IMR-90 (cell line): ENCODE results near the gene C19orf47. TPM values are rescaled to one million over a fixed set of nuclear protein-coding genes. Genes with fewer than 3 reads are reported as not detected.

Experiments
- ATAC-seq: fragments of 200-7000 bp; cut with Tn5 transposase; 2 replicates; pipeline ENCODE4 v1.9.1; 2020; ENCODE audit warnings: low read depth, mild to moderate bottlenecking, moderate library complexity
- BruUV-seq: library from RNA; stranded (reverse); fragments of 400-500 nt; replicated peaks from 2 replicates; lab custom pipeline; 2021; lab: Mats Ljungman, UMichigan
- CTCF ChIA-PET: fragments of 300-600 bp; formaldehyde crosslinking; extraction: SDS; loops from one replicate; lab custom pipeline; 2021; ENCODE audit warnings: antibody characterized with exemption; lab: Yijun Ruan, JAX
- POLR2A ChIA-PET: fragments of 300-600 bp; sonication (Branson Sonifier 250); formaldehyde crosslinking; loops from one replicate; lab custom pipeline; 2022; ENCODE audit warnings: antibody characterized with exemption; ENCODE audit not compliant: unreplicated experiment; lab: Charles Lee
- DNase-seq: peaks from one replicate; pipeline ENCODE4 v3.0.0; 2013
- H2AFZ ChIP-seq: replicated peaks from 2 replicates; pipeline ENCODE3; 2013; ENCODE audit warnings: low read length, mild to moderate bottlenecking; ENCODE audit not compliant: poor library complexity
- H2AK5ac ChIP-seq: 2 replicates; pipeline ENCODE4 v1.6.1; 2013; ENCODE audit warnings: low read depth, low read length, inconsistent platforms
- H2AK9ac ChIP-seq: replicated peaks from 2 replicates; pipeline ENCODE3; 2013; ENCODE audit warnings: mild to moderate bottlenecking, low read depth, low read length, moderate library complexity; ENCODE audit not compliant: poor library complexity
- H2BK120ac ChIP-seq: 2 replicates; pipeline ENCODE4 v1.6.1; 2013; ENCODE audit warnings: low read depth, low read length, inconsistent platforms
- H2BK15ac ChIP-seq: 3 replicates; pipeline ENCODE4 v1.6.1; 2013; ENCODE audit warnings: low read depth, low read length, inconsistent platforms
- H2BK20ac ChIP-seq: 2 replicates; pipeline ENCODE4 v1.6.1; 2013; ENCODE audit warnings: low read depth, mild to moderate bottlenecking, inconsistent platforms, low read length, moderate library complexity
- H2BK5ac ChIP-seq: 2 replicates; pipeline ENCODE4 v1.6.1; 2013; ENCODE audit warnings: mild to moderate bottlenecking, low read depth, low read length, inconsistent platforms; ENCODE audit not compliant: poor library complexity, severe bottlenecking
- H3K14ac ChIP-seq: replicated peaks from 2 replicates; pipeline ENCODE4 v1.6.1; 2013; ENCODE audit warnings: low read depth, low read length, inconsistent platforms
- H3K18ac ChIP-seq: 2 replicates; pipeline ENCODE4 v1.6.1; 2013; ENCODE audit warnings: low read depth, low read length, control low read depth
- H3K23ac ChIP-seq: 2 replicates; pipeline ENCODE4 v1.6.1; 2013; ENCODE audit warnings: low read depth, low read length, inconsistent platforms
- H3K27ac ChIP-seq: 2 replicates; pipeline ENCODE4 v1.5.1; 2013; ENCODE audit warnings: mild to moderate bottlenecking, control low read depth, low read length; ENCODE audit not compliant: insufficient read depth
- H3K27me3 ChIP-seq: 2 replicates; pipeline ENCODE4 v1.6.1; 2013; ENCODE audit warnings: low read length; ENCODE audit not compliant: control insufficient read depth, insufficient read depth
- H3K36me3 ChIP-seq: 2 replicates; pipeline ENCODE4 v1.6.1; 2013; ENCODE audit warnings: low read length, mixed read lengths; ENCODE audit not compliant: control insufficient read depth, insufficient read depth
- H3K4ac ChIP-seq: 2 replicates; pipeline ENCODE4 v1.6.1; 2013; ENCODE audit warnings: low read depth, low read length, inconsistent platforms
- H3K4me1 ChIP-seq: 2 replicates; pipeline ENCODE4 v1.6.1; 2013; ENCODE audit warnings: low read length, mixed read lengths; ENCODE audit not compliant: control insufficient read depth, insufficient read depth
- H3K4me2 ChIP-seq: 2 replicates; pipeline ENCODE4 v1.6.1; 2013; ENCODE audit warnings: low read depth, mild to moderate bottlenecking, control low read depth, low read length, moderate library complexity
- H3K4me3 ChIP-seq: 2 replicates; pipeline ENCODE4 v1.5.1; 2013; ENCODE audit warnings: low read depth, mild to moderate bottlenecking, control low read depth, low read length, moderate library complexity; ENCODE audit not compliant: insufficient read depth
- H3K56ac ChIP-seq: 2 replicates; pipeline ENCODE4 v1.6.1; 2013; ENCODE audit warnings: low read length, inconsistent platforms; ENCODE audit not compliant: insufficient read depth; ENCODE audit errors: extremely low read depth
- H3K79me1 ChIP-seq, 2 experiments: 2 replicates each; pipeline ENCODE4 v1.6.1; 2013; ENCODE audit warnings: low read length in 2 of 2, inconsistent platforms in 1 of 2, low read depth in 1 of 2
- H3K9ac ChIP-seq: 2 replicates; pipeline ENCODE4 v1.6.1; 2013; ENCODE audit warnings: low read depth, low read length, control low read depth
- H3K9me1 ChIP-seq: 2 replicates; pipeline ENCODE4 v1.6.1; 2013; ENCODE audit warnings: low read length, inconsistent platforms; ENCODE audit not compliant: insufficient read depth
- H3K9me3 ChIP-seq: 2 replicates; pipeline ENCODE4 v1.6.1; 2013; ENCODE audit warnings: low read length; ENCODE audit not compliant: control insufficient read depth, insufficient read depth
- H4K20me1 ChIP-seq: 2 replicates; pipeline ENCODE4 v1.6.1; 2013; ENCODE audit warnings: low read length, inconsistent platforms; ENCODE audit not compliant: insufficient read depth
- H4K5ac ChIP-seq: 2 replicates; pipeline ENCODE4 v1.6.1; 2013; ENCODE audit warnings: mild to moderate bottlenecking, low read depth, low read length, control low read depth
- H4K8ac ChIP-seq, 2 experiments: 2 replicates each; pipeline ENCODE4 v1.6.1; 2013; ENCODE audit warnings: low read depth in 2 of 2, low read length in 2 of 2, control low read depth in 1 of 2, inconsistent platforms in 1 of 2
- H4K91ac ChIP-seq: 2 replicates; pipeline ENCODE4 v1.6.1; 2013; ENCODE audit warnings: low read depth, low read length, inconsistent platforms; ENCODE audit not compliant: insufficient read depth
- BHLHE40 ChIP-seq: fragments of 150-350 bp; IDR thresholded peaks from 2 replicates; pipeline ENCODE4 v1.6.1; 2016; ENCODE audit warnings: mild to moderate bottlenecking, low read depth, low read length
- CTCF ChIP-seq: conservative IDR thresholded peaks from 2 replicates; pipeline ENCODE4 v1.5.1; 2012; ENCODE audit warnings: mild to moderate bottlenecking, low read depth, low read length, improper control_type of control experiment
- FOS ChIP-seq: fragments of 150-350 bp; IDR thresholded peaks from 2 replicates; pipeline ENCODE4 v1.6.1; 2016; ENCODE audit warnings: low read depth, low read length
- MAZ ChIP-seq: IDR thresholded peaks from 2 replicates; pipeline ENCODE4 v1.6.1; 2012; ENCODE audit warnings: low read depth, mild to moderate bottlenecking, low read length, improper control_type of control experiment, moderate library complexity, borderline replicate concordance
- NFE2L2 ChIP-seq: fragments of 150-350 bp; IDR thresholded peaks from 2 replicates; pipeline ENCODE4 v1.6.1; 2016; ENCODE audit warnings: low read depth, mild to moderate bottlenecking, low read length
- RFX5 ChIP-seq: IDR thresholded peaks from 2 replicates; pipeline ENCODE4 v1.8.0; 2012; ENCODE audit warnings: low read depth, mild to moderate bottlenecking, low read length, moderate library complexity
- WGBS, 2 experiments: methylation state at CpG; one replicate each; pipeline versions ENCODE4 v1.1.5 to v1.1.7; 2013; ENCODE audit warnings: missing lambda C conversion rate in 2 of 2; ENCODE audit not compliant: insufficient read length in 1 of 2; ENCODE audit errors: extremely low coverage in 2 of 2; 5-methylcytosine and 5-hydroxymethylcytosine counted together
- dilution Hi-C: fragments of 300-500 bp; cut with HindIII; formaldehyde crosslinking; loops from one replicate; pipeline ENCODE4 v1.14.3; 2018; ENCODE audit warnings: low sequenced_read_pairs; ENCODE audit not compliant: unreplicated experiment
- in situ Hi-C: fragments of 300-500 bp; cut with MboI; formaldehyde crosslinking; loops from 3 replicates; pipeline ENCODE4 v1.14.3; 2019; ENCODE audit warnings: low sequenced_read_pairs, inconsistent platforms, mixed read lengths
- intact Hi-C: fragments of 100-400 bp; cut with micrococcal nuclease; formaldehyde crosslinking; loops from 2 replicates; pipeline ENCODE4 v1.10.0; 2022
- polyA plus RNA-seq, 3 experiments: library from polyadenylated mRNA; depleted of rRNA; stranded (reverse); fragments of >200 nt; gene quantifications; 2 replicates each; pipeline ENCODE4 v1.2.3, GENCODE V29; 2012; ENCODE audit warnings: low replicate concordance in 1 of 3
- total RNA-seq: library from RNA; depleted of rRNA; stranded (reverse); fragments of >200 nt; gene quantifications from 2 replicates; pipeline ENCODE4 v1.2.3, GENCODE V29; 2012

The C19orf47 gene
- total and polyA plus RNA-seq, 2 of the 4 experiments (the other 2 are of a cell fraction) = 3.6 to 16.3 TPM

GRCh38 chr19:40332669-40333068 lies 15.5 kb downstream of the C19orf47 start:
- Histone ChIP-seq H2BK15ac (no peak overlapping the region), H3K9ac (no peak overlapping the region), H3K18ac (no peak overlapping the region), H4K5ac (no peak overlapping the region), H3K27ac (no peak overlapping the region), H4K20me1 (peaks cover 9% of the 10 kb centered on the region; the same call in 1 of the 2 replicates), H4K91ac (no peak overlapping the region), H3K56ac (no peak overlapping the region), H3K4me3 (no peak overlapping the region), H2AK5ac (no peak overlapping the region), H3K4me2 (no peak overlapping the region), H3K9me1 (no peaks in the 10 kb centered on the region), H2AFZ (no peak overlapping the region), H2BK120ac (no peak overlapping the region), H3K9me3 (no peaks in the 10 kb centered on the region), H2BK20ac (no peak overlapping the region), H3K23ac (no peak overlapping the region), H4K8ac (no peak overlapping the region), H3K4ac (no peak overlapping the region), H2BK5ac (no peak overlapping the region), H2AK9ac (no peak overlapping the region), H3K4me1 (no peaks in the 10 kb centered on the region), H3K27me3 (no peaks in the 10 kb centered on the region), H3K14ac (no peak overlapping the region), H3K79me1 (peaks cover 0 to 22% of the 10 kb centered on the region in 2 experiments; a peak in 3 of 4 replicates), H3K36me3 (peaks cover 46% of the 10 kb centered on the region)
- intact Hi-C loops = no loop called here
- DNase-seq (no peak), ATAC-seq (no peak)
- POLR2A ChIA-PET = no interaction called here
- CTCF ChIA-PET = no interaction called here
- TF ChIP-seq BHLHE40 (no peak), RFX5 (no peak), NFE2L2 (no peak), FOS (no peak), MAZ (no peak), CTCF (no peak)
- dilution Hi-C loops = no loop called here
- 80% methylated on average over 1 of the region's 6 CpGs; no CpG with 5 or more reads in 1 of the 2 experiments for WGBS, 2 experiments
- BruUV-seq = no TSS peak
- in situ Hi-C loops = no loop called here
